HEK293T (cell line): ENCODE data around the gene UNC5CL.
"Not testable (repeated sequence)": the region's sequence is repeated elsewhere in the genome, so short reads cannot be mapped to it uniquely, and the experiment has no call there.

Experiments used
- CTCF ChIA-PET: fragments of 350-600 bp; formaldehyde crosslinking; extraction: SDS; loops from one replicate; lab custom pipeline; 2021; ENCODE audit warnings: antibody characterized with exemption, inconsistent platforms; lab: Yijun Ruan, JAX
- POLR2A ChIA-PET: fragments of 350-600 bp; formaldehyde crosslinking; extraction: SDS; loops from one replicate; lab custom pipeline; 2020; ENCODE audit warnings: antibody characterized with exemption, inconsistent platforms; lab: Yijun Ruan, JAX
- DNase-seq: peaks from one replicate; pipeline ENCODE4 v3.0.0; 2012; ENCODE audit warnings: mixed read lengths; ENCODE audit errors: extremely low spot score
- ARNT ChIP-seq: fragments of 450-650 bp; IDR thresholded peaks from 2 replicates; pipeline ENCODE4 v1.6.1; 2017; ENCODE audit warnings: mild to moderate bottlenecking
- BHLHE40 ChIP-seq: fragments of 450-650 bp; IDR thresholded peaks from 2 replicates; pipeline ENCODE4 v1.6.1; 2016; ENCODE audit warnings: mild to moderate bottlenecking, moderate library complexity, borderline replicate concordance
- CTBP1 ChIP-seq: fragments of 450-650 bp; IDR thresholded peaks from 2 replicates; pipeline ENCODE4 v1.6.1; 2016; ENCODE audit warnings: borderline replicate concordance
- ELF4 ChIP-seq: fragments of 450-650 bp; IDR thresholded peaks from 2 replicates; pipeline ENCODE4 v1.6.1; 2017; ENCODE audit warnings: antibody characterized with exemption
- FOXA1 ChIP-seq: fragments of 450-650 bp; IDR thresholded peaks from 2 replicates; pipeline ENCODE4 v1.6.1; 2016; ENCODE audit warnings: mild to moderate bottlenecking
- FOXK2 ChIP-seq: fragments of 450-650 bp; IDR thresholded peaks from 2 replicates; pipeline ENCODE4 v1.6.1; 2016; ENCODE audit warnings: mild to moderate bottlenecking
- FOXM1 ChIP-seq: fragments of 450-650 bp; IDR thresholded peaks from 2 replicates; pipeline ENCODE4 v1.6.1; 2017; ENCODE audit warnings: mild to moderate bottlenecking, borderline replicate concordance
- HDGF ChIP-seq: fragments of 450-650 bp; IDR thresholded peaks from 2 replicates; pipeline ENCODE4 v1.6.1; 2017; ENCODE audit warnings: antibody characterized with exemption, borderline replicate concordance
- L3MBTL2 ChIP-seq: fragments of 450-650 bp; conservative IDR thresholded peaks from 2 replicates; pipeline ENCODE4 v1.6.1; 2016; ENCODE audit warnings: mild to moderate bottlenecking
- LEF1 ChIP-seq: fragments of 450-650 bp; IDR thresholded peaks from 2 replicates; pipeline ENCODE4 v1.6.1; 2017; ENCODE audit warnings: mild to moderate bottlenecking, borderline replicate concordance
- NFRKB ChIP-seq: fragments of 450-650 bp; IDR thresholded peaks from 2 replicates; pipeline ENCODE4 v1.6.1; 2016; ENCODE audit warnings: mild to moderate bottlenecking, moderate library complexity
- SP1 ChIP-seq: fragments of 450-650 bp; IDR thresholded peaks from 2 replicates; pipeline ENCODE4 v1.6.1; 2017
- SUZ12 ChIP-seq: fragments of 450-650 bp; IDR thresholded peaks from 2 replicates; pipeline ENCODE4 v1.6.1; 2016; ENCODE audit warnings: mild to moderate bottlenecking
- TARDBP ChIP-seq: fragments of 450-650 bp; IDR thresholded peaks from 2 replicates; pipeline ENCODE4 v1.6.1; 2016
- ZNF384 ChIP-seq: fragments of 450-650 bp; IDR thresholded peaks from 2 replicates; pipeline ENCODE4 v1.6.1; 2016
- TF ChIP-seq, protein P1 (sequence below): fragments of 450-650 bp; IDR thresholded peaks from 2 replicates; pipeline ENCODE4 v1.6.1; 2016

The UNC5CL gene

GRCh38 chr6:41022294-41022693 lies 16.7 kb downstream of the UNC5CL start:
- TF ChIP-seq TARDBP (no peak), FOXK2 (no peak), ELF4 (no peak), NFRKB (no peak), ZNF384 (no peak), FOXA1 (no peak), SUZ12 (no peak), ARNT (no peak), L3MBTL2 (no peak), SP1 (no peak), CTBP1 (no peak), BHLHE40 (no peak), LEF1 (no peak), FOXM1 (no peak), HDGF (no peak)
- TF ChIP-seq, protein P1, sequence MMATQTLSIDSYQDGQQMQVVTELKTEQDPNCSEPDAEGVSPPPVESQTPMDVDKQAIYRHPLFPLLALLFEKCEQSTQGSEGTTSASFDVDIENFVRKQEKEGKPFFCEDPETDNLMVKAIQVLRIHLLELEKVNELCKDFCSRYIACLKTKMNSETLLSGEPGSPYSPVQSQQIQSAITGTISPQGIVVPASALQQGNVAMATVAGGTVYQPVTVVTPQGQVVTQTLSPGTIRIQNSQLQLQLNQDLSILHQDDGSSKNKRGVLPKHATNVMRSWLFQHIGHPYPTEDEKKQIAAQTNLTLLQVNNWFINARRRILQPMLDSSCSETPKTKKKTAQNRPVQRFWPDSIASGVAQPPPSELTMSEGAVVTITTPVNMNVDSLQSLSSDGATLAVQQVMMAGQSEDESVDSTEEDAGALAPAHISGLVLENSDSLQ, result no peak
- DNase-seq, result no peak
- CTCF ChIA-PET, result interaction anchor here (0.7 to 1.2 kb wide), 5 partner anchors 10 to 181 kb away, joined by 3 to 5 read pairs (median 3); no protein-coding TSS in a partner anchor
- POLR2A ChIA-PET, result no interaction called here

- ChIA-PET CTCF (interaction anchor here (0.7 to 1.2 kb wide), 4 partner anchors 10 to 180 kb away, joined by 3 to 5 read pairs (median 3); no protein-coding TSS in a partner anchor), POLR2A (no interaction called here)
- TF ChIP-seq, protein P1, result no peak
- TF ChIP-seq ELF4 (no peak), LEF1 (no peak), SP1 (no peak), SUZ12 (no peak), ZNF384 (no peak), CTBP1 (no peak), FOXA1 (no peak), BHLHE40 (no peak)
- DNase-seq, result peak; percentile 26
Measured at GRCh38 chr6:41021832-41022231, 17.2 kb downstream of the UNC5CL start.

DNA sequence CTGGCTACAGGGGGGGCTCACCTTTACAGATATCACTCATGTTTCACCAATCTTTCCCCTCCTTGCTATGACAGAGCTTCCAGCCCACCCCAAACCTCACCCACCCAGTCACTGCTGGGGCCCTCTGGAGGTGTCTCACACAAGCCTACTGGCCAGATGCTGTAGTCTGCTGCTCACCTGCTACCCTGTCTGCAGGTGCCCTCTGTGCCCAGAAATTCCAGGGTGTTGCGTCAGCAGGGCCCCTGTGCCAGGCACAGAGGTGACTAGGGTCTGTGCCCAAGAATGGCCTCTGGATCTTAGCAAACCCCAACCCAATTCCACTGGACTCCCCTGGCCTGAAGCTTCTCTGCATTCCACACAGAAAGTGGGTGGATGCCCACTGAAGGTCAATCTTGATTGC lies 21.4 kb downstream of the UNC5CL start:
- ChIA-PET CTCF (interaction anchor here (0.7 to 0.9 kb wide), 2 partner anchors 10 to 164 kb away, joined by 3 to 5 read pairs; no protein-coding TSS in a partner anchor), POLR2A (no interaction called here)
- TF ChIP-seq SP1 (no peak), FOXA1 (no peak), ZNF384 (no peak), ARNT (no peak), NFRKB (no peak), SUZ12 (no peak), FOXM1 (no peak), FOXK2 (no peak), BHLHE40 (no peak), LEF1 (no peak), L3MBTL2 (no peak), ELF4 (no peak)

DNA sequence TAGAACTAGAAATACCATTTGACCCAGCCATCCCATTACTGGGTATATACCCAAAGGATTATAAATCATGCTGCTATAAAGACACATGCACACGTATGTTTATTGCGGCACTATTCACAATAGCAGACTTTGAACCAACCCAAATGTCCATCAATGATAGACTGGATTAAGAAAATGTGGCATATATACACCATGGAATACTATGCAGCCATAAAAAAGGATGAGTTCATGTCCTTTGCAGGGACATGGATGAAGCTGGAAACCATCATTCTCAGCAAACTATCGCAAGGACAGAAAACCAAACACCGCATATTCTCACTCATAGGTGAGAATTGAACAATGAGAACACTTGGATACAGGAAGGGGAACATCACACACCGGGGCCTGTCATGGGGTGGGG lies 23.2 kb downstream of the UNC5CL start:
- POLR2A ChIA-PET, result not testable (repeated sequence)

More for the DNA sequence above, 21.4 kb downstream of the UNC5CL start:
- no peak for DNase-seq

GRCh38 chr6:41014780-41015179 lies 24.2 kb downstream of the UNC5CL start:
- CTCF ChIA-PET, result interaction anchor here (0.6 to 1.5 kb wide), 3 partner anchors 13 to 1756 kb away, joined by 3 to 5 read pairs (median 4); no protein-coding TSS in a partner anchor
- TF ChIP-seq L3MBTL2 (no peak), ZNF384 (no peak), FOXK2 (no peak), SUZ12 (no peak), FOXA1 (no peak), LEF1 (no peak)
- TF ChIP-seq, protein P1, result no peak
- DNase-seq, result no peak
- POLR2A ChIA-PET, result no interaction called here

More for the DNA sequence above, 23.2 kb downstream of the UNC5CL start:
- DNase-seq, CTCF ChIA-PET: not testable (repeated sequence)

- no peak for DNase-seq
- CTCF ChIA-PET, result no interaction called here
- POLR2A ChIA-PET, result no interaction called here
- TF ChIP-seq L3MBTL2, result no peak
- no peak for TF ChIP-seq TARDBP
- TF ChIP-seq HDGF, result no peak
- TF ChIP-seq ZNF384, result no peak
- TF ChIP-seq, protein P1, result no peak
- no peak for TF ChIP-seq LEF1
- TF ChIP-seq FOXK2, result no peak
- no peak for TF ChIP-seq SP1
- no peak for TF ChIP-seq ELF4
- no peak for TF ChIP-seq BHLHE40
- no peak for TF ChIP-seq FOXA1
- TF ChIP-seq NFRKB, result no peak
Measured at GRCh38 chr6:41013466-41014153, 25.4 kb downstream of the UNC5CL start.
